SK-N-SH treated with all-trans-retinoic acid at 6 μM for 48 hours (cell line): ENCODE results near the gene CASP7.

Experiments
- ARNTL ChIP-seq: fragments of 450-650 bp; formaldehyde crosslinking; IDR thresholded peaks from 2 replicates; pipeline ENCODE4 v1.5.0; 2020; ENCODE audit warnings: low read depth, mild to moderate bottlenecking, moderate library complexity, borderline replicate concordance
- CREB5 ChIP-seq: fragments of 250-450 bp; sonication (Bioruptor Pico); IDR thresholded peaks from 2 replicates; pipeline ENCODE4 v1.5.1; 2020; ENCODE audit warnings: low read depth, mild to moderate bottlenecking, moderate library complexity
- ESRRG ChIP-seq: fragments of 250-450 bp; sonication (Bioruptor Pico); IDR thresholded peaks from 2 replicates; pipeline ENCODE4 v1.6.1; 2021; ENCODE audit warnings: mild to moderate bottlenecking
- GLIS3 ChIP-seq: fragments of 250-450 bp; sonication (Bioruptor Pico); IDR thresholded peaks from 2 replicates; pipeline ENCODE4 v1.5.0; 2020; ENCODE audit warnings: mild to moderate bottlenecking, moderate library complexity
- ISL1 ChIP-seq: fragments of 250-450 bp; sonication (Bioruptor Pico); IDR thresholded peaks from 2 replicates; pipeline ENCODE4 v2.1.2; 2022; ENCODE audit warnings: mild to moderate bottlenecking, moderate library complexity
- OSR1 ChIP-seq: fragments of 250-450 bp; sonication (Bioruptor Pico); IDR thresholded peaks from 2 replicates; pipeline ENCODE4 v1.8.0; 2022; ENCODE audit warnings: moderate library complexity, mild to moderate bottlenecking, inconsistent platforms
- PATZ1 ChIP-seq: fragments of 250-450 bp; sonication (Bioruptor Pico); IDR thresholded peaks from 2 replicates; pipeline ENCODE4 v1.8.0; 2020; ENCODE audit warnings: mild to moderate bottlenecking, moderate library complexity, borderline replicate concordance
- RARB ChIP-seq: fragments of 250-450 bp; sonication (Bioruptor Pico); IDR thresholded peaks from 2 replicates; pipeline ENCODE4 v1.8.0; 2021; ENCODE audit warnings: mild to moderate bottlenecking, moderate library complexity
- ZFP30 ChIP-seq: fragments of 450-650 bp; formaldehyde crosslinking; IDR thresholded peaks from 2 replicates; pipeline ENCODE4 v1.5.0; 2022; ENCODE audit warnings: mild to moderate bottlenecking, moderate library complexity
- ZNF70 ChIP-seq: fragments of 450-650 bp; formaldehyde crosslinking; IDR thresholded peaks from 2 replicates; pipeline ENCODE4 v1.5.0; 2020; ENCODE audit warnings: mild to moderate bottlenecking, moderate library complexity

GRCh38 chr10:113641702-113642101 is 38.0 kb upstream of the CASP7 start:
- TF ChIP-seq ZFP30 (CRISPR knock-in tag) (no peak), GLIS3 (no peak), ZNF70 (CRISPR knock-in tag) (no peak), CREB5 (CRISPR knock-in tag) (no peak), ARNTL (CRISPR knock-in tag) (no peak), ISL1 (CRISPR knock-in tag) (no peak), RARB (no peak), OSR1 (CRISPR knock-in tag) (no peak), PATZ1 (CRISPR knock-in tag) (no peak), ESRRG (CRISPR knock-in tag) (no peak)
